Measurements from ENCODE around the gene ZNF761.

DNA sequence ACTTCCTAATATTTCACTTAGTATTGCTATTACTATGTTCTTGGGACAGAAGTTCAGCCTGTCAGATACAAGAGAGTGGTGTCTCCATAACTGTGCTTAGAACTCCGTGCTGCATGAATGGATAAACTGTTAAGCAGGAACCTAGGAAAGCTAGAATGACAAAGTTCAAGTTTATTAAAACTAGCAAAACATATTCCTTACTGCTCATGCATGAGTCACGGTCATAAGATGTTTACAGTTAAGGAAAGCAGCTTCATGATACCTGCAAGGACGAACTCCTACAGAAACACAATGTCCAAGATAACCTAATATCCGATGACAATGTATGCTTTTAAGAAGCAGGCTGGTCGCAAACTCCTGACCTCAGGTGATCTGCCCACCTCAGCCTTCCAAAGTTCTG, 42.9 kb upstream of the ZNF761 start:
- TF ChIP-seq, protein P1, sequence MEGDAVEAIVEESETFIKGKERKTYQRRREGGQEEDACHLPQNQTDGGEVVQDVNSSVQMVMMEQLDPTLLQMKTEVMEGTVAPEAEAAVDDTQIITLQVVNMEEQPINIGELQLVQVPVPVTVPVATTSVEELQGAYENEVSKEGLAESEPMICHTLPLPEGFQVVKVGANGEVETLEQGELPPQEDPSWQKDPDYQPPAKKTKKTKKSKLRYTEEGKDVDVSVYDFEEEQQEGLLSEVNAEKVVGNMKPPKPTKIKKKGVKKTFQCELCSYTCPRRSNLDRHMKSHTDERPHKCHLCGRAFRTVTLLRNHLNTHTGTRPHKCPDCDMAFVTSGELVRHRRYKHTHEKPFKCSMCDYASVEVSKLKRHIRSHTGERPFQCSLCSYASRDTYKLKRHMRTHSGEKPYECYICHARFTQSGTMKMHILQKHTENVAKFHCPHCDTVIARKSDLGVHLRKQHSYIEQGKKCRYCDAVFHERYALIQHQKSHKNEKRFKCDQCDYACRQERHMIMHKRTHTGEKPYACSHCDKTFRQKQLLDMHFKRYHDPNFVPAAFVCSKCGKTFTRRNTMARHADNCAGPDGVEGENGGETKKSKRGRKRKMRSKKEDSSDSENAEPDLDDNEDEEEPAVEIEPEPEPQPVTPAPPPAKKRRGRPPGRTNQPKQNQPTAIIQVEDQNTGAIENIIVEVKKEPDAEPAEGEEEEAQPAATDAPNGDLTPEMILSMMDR (IDR thresholded peaks at IDR 0.05), result no peak
- TF ChIP-seq POLR2A (IDR thresholded peaks at IDR 0.05) (no peak), EP300 (IDR thresholded peaks at IDR 0.05) (no peak), POLR2AphosphoS5 (IDR thresholded peaks at IDR 0.05) (no peak)
